PC-3 (cell line): ENCODE results near the gene CEP128. TPM values are rescaled to one million over a fixed set of nuclear protein-coding genes. Genes with fewer than 3 reads are reported as not detected.

Experiments
- ATAC-seq: fragments of 200-7000 bp; cut with Tn5 transposase; 2 replicates; pipeline ENCODE4 v1.9.1; 2020; ENCODE audit warnings: mild to moderate bottlenecking, moderate library complexity
- BruUV-seq: library from RNA; stranded (reverse); fragments of 400-500 nt; replicated peaks from 2 replicates; lab custom pipeline; 2021; lab: Mats Ljungman, UMichigan
- CTCF ChIA-PET: fragments of 300-600 bp; sonication (Branson Sonifier 250); formaldehyde crosslinking; loops from one replicate; lab custom pipeline; 2022; ENCODE audit warnings: antibody characterized with exemption; lab: Charles Lee
- POLR2A ChIA-PET: fragments of 300-600 bp; sonication (Branson Sonifier 250); formaldehyde crosslinking; loops from one replicate; lab custom pipeline; 2022; ENCODE audit warnings: antibody characterized with exemption; ENCODE audit not compliant: unreplicated experiment; lab: Charles Lee
- DNase-seq: peaks from one replicate; pipeline ENCODE4 v3.0.0-alpha.2; 2015
- H2AFZ ChIP-seq: fragments of 300-600 bp; sonication (generic); 2 replicates; pipeline ENCODE4 v1.6.0; 2016; ENCODE audit warnings: antibody characterized with exemption, low read length
- H3F3A ChIP-seq: fragments of 300-600 bp; sonication (generic); one replicate; pipeline ENCODE4 v1.6.0; 2017; ENCODE audit warnings: antibody characterized with exemption, low read length, control low read depth, mild to moderate bottlenecking; ENCODE audit not compliant: unreplicated experiment
- H3K27ac ChIP-seq: fragments of 300-600 bp; sonication (generic); 2 replicates; pipeline ENCODE4 v1.5.1; 2016; ENCODE audit warnings: mild to moderate bottlenecking, low read length
- H3K27me3 ChIP-seq: fragments of 300-600 bp; sonication (generic); 2 replicates; pipeline ENCODE4 v1.6.1; 2016; ENCODE audit warnings: low read length, mixed read lengths
- H3K36me3 ChIP-seq: fragments of 300-600 bp; sonication (generic); 2 replicates; pipeline ENCODE4 v1.6.1; 2016; ENCODE audit warnings: low read depth, mixed run types, low read length, mixed read lengths
- H3K4me1 ChIP-seq: fragments of 300-600 bp; sonication (generic); 2 replicates; pipeline ENCODE4 v1.5.1; 2016; ENCODE audit warnings: low read length; ENCODE audit not compliant: insufficient read depth
- H3K4me2 ChIP-seq: fragments of 300-600 bp; sonication (generic); 2 replicates; pipeline ENCODE4 v1.6.0; 2016; ENCODE audit warnings: low read length
- H3K4me3 ChIP-seq: fragments of 300-600 bp; sonication (generic); 2 replicates; pipeline ENCODE4 v1.5.1; 2016; ENCODE audit warnings: mild to moderate bottlenecking, low read length, mixed read lengths
- H3K79me2 ChIP-seq: fragments of 300-600 bp; sonication (generic); 2 replicates; pipeline ENCODE4 v1.6.1; 2017; ENCODE audit warnings: low read length, mixed read lengths
- H3K9ac ChIP-seq: fragments of 300-600 bp; sonication (generic); 2 replicates; pipeline ENCODE4 v1.6.0; 2016; ENCODE audit warnings: mild to moderate bottlenecking, low read length
- H3K9me2 ChIP-seq: fragments of 300-600 bp; sonication (generic); replicated peaks from 2 replicates; pipeline ENCODE4 v1.6.1; 2016; ENCODE audit warnings: mixed run types, low read length, mixed read lengths
- H3K9me3 ChIP-seq: fragments of 300-600 bp; sonication (generic); 2 replicates; pipeline ENCODE4 v1.6.1; 2016; ENCODE audit warnings: low read length, mixed read lengths
- H4K20me1 ChIP-seq: fragments of 300-600 bp; sonication (generic); 2 replicates; pipeline ENCODE4 v1.6.1; 2016; ENCODE audit warnings: low read length, mixed read lengths
- CTCF ChIP-seq: fragments of 300-600 bp; sonication (generic); conservative IDR thresholded peaks from 2 replicates; pipeline ENCODE4 v1.5.1; 2017; ENCODE audit warnings: antibody characterized with exemption, low read depth, mild to moderate bottlenecking, low read length
- EZH2 ChIP-seq: fragments of 300-600 bp; sonication (generic); IDR thresholded peaks from one replicate; pipeline ENCODE4 v1.6.1; 2017; ENCODE audit warnings: antibody characterized with exemption, mild to moderate bottlenecking, low read length; ENCODE audit not compliant: unreplicated experiment
- EZH2phosphoT487 ChIP-seq: fragments of 300-600 bp; sonication (generic); IDR thresholded peaks from 2 replicates; pipeline ENCODE4 v1.6.1; 2018; ENCODE audit warnings: mild to moderate bottlenecking, antibody characterized with exemption, low read length, borderline replicate concordance
- intact Hi-C: fragments of 100-400 bp; cut with micrococcal nuclease; formaldehyde crosslinking; loops from 2 replicates; pipeline ENCODE4 v1.9.0; 2023
- total RNA-seq: library from RNA; depleted of rRNA; stranded (reverse); fragments of >200 nt; gene quantifications from 2 replicates; pipeline ENCODE4 v1.2.3, GENCODE V29; 2014

The CEP128 gene
- total RNA-seq, 1 experiment from 2014 or later, result 11.6 TPM

GRCh38 chr14:80564051-80564450, 377.5 kb downstream of the CEP128 start:
- ChIA-PET CTCF (no interaction called here), POLR2A (no interaction called here)
- no TSS peak for BruUV-seq
- intact Hi-C loops, result no loop called here
- H3K9me2 ChIP-seq, result no peaks in the 10 kb centered on the region
- no peaks in the 10 kb centered on the region for H3K27me3 ChIP-seq
- peak; percentile 60 for ATAC-seq
- H3K79me2 ChIP-seq, result no peaks in the 10 kb centered on the region
- no peak overlapping the region for H3K4me3 ChIP-seq
- no peaks in the 10 kb centered on the region for H4K20me1 ChIP-seq
- H3K9me3 ChIP-seq, result no peaks in the 10 kb centered on the region
- H3K9ac ChIP-seq, result no peak overlapping the region
- H2AFZ ChIP-seq, result no peak overlapping the region
- TF ChIP-seq EZH2 (no peak), CTCF (no peak)
- H3F3A ChIP-seq, result no peaks in the 10 kb centered on the region
- H3K36me3 ChIP-seq, result no peaks in the 10 kb centered on the region
- peak overlapping the region; percentile 35 for H3K4me2 ChIP-seq
- DNase-seq, result peak; percentile 56
- peaks cover 53% of the 10 kb centered on the region for H3K4me1 ChIP-seq
- H3K27ac ChIP-seq, result peak overlapping the region; percentile 41

- BruUV-seq, result no TSS peak
- ATAC-seq (no peak), DNase-seq (no peak)
- ChIA-PET CTCF (no interaction called here), POLR2A (no interaction called here)
- no peak overlapping the region for H3K4me3 ChIP-seq
- H3F3A ChIP-seq, result no peaks in the 10 kb centered on the region
- H3K9me3 ChIP-seq, result no peaks in the 10 kb centered on the region
- H3K27ac ChIP-seq, result no peak overlapping the region
- intact Hi-C loops, result no loop called here
- no peaks in the 10 kb centered on the region for H3K36me3 ChIP-seq
- no peaks in the 10 kb centered on the region for H4K20me1 ChIP-seq
- no peaks in the 10 kb centered on the region for H3K79me2 ChIP-seq
- no peak overlapping the region for H2AFZ ChIP-seq
- no peak for TF ChIP-seq CTCF
- no peak for TF ChIP-seq EZH2phosphoT487
- H3K27me3 ChIP-seq, result no peaks in the 10 kb centered on the region
- H3K9me2 ChIP-seq, result no peaks in the 10 kb centered on the region
- H3K4me1 ChIP-seq, result peaks cover 26% of the 10 kb centered on the region
- H3K9ac ChIP-seq, result no peak overlapping the region
- H3K4me2 ChIP-seq, result no peak overlapping the region
These were observed 380.5 kb downstream of the CEP128 start for GRCh38 chr14:80560800-80561657.

- Histone ChIP-seq H3K4me1 (no peaks in the 10 kb centered on the region), H3K9me2 (no peaks in the 10 kb centered on the region), H3K9me3 (no peaks in the 10 kb centered on the region), H3K9ac (no peak overlapping the region), H3K4me3 (no peak overlapping the region), H4K20me1 (no peaks in the 10 kb centered on the region), H3K27me3 (no peaks in the 10 kb centered on the region), H3K4me2 (no peak overlapping the region), H3F3A (no peaks in the 10 kb centered on the region), H3K27ac (no peak overlapping the region), H2AFZ (no peak overlapping the region), H3K79me2 (no peaks in the 10 kb centered on the region), H3K36me3 (no peaks in the 10 kb centered on the region)
- no peak for DNase-seq
- POLR2A ChIA-PET, result no interaction called here
- TF ChIP-seq CTCF (no peak), EZH2phosphoT487 (no peak), EZH2 (no peak)
- intact Hi-C loops, result no loop called here
- CTCF ChIA-PET, result no interaction called here
- BruUV-seq, result no TSS peak
- ATAC-seq, result no peak
These were observed 387.4 kb downstream of the CEP128 start for GRCh38 chr14:80554139-80554538.
